OCI-LY7 (cell line): ENCODE measurements around the gene CLEC18C.
"Not testable (repeated sequence)": the region's sequence is repeated elsewhere in the genome, so short reads cannot be mapped to it uniquely, and the experiment has no call there.

ENCODE experiments used
- EZH2phosphoT487 ChIP-seq: fragments of 200-600 bp; sonication (generic); IDR thresholded peaks from 2 replicates; pipeline ENCODE4 v1.6.1; 2018; ENCODE audit warnings: low read depth, borderline replicate concordance, mild to moderate bottlenecking, mixed run types, antibody characterized with exemption, low read length, moderate library complexity, mixed read lengths
- TF ChIP-seq, protein P1 (sequence below): fragments of 200-600 bp; sonication (generic); conservative IDR thresholded peaks from 2 replicates; pipeline ENCODE4 v1.5.1; 2014; ENCODE audit warnings: mild to moderate bottlenecking, antibody characterized with exemption, low read length, moderate library complexity, mixed read lengths

DNA sequence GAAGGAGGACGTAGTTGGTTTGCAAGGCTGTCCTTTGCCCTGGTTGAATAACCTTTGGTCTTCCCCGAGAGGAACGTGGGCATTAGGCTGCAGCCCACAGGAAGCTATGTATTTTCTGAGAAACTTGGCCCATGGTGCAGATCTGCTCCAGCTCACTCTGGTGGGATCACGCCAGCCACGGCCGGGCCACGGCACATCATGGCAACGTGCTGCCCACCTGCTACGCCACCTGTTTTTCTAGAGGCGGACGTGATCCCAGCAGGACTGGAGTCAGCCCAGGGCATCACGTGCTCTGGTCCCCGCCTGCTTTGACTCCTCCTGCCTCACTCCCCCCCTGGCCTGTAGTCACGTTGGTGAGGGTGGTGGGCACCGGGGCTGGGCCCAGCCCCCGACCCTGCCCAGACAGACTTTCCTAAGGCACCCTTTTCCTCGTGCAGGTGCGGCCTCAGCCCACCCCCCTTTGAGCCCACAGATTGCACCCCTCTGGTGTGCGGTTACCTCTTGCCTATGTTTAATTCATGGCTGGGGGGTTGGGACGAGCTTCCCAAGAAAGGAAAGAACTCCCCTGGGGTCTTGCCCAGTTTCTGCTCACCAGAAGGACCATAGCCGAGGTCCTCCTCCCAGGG lies at the start of gene CLEC18C:
- TF ChIP-seq, protein P1, sequence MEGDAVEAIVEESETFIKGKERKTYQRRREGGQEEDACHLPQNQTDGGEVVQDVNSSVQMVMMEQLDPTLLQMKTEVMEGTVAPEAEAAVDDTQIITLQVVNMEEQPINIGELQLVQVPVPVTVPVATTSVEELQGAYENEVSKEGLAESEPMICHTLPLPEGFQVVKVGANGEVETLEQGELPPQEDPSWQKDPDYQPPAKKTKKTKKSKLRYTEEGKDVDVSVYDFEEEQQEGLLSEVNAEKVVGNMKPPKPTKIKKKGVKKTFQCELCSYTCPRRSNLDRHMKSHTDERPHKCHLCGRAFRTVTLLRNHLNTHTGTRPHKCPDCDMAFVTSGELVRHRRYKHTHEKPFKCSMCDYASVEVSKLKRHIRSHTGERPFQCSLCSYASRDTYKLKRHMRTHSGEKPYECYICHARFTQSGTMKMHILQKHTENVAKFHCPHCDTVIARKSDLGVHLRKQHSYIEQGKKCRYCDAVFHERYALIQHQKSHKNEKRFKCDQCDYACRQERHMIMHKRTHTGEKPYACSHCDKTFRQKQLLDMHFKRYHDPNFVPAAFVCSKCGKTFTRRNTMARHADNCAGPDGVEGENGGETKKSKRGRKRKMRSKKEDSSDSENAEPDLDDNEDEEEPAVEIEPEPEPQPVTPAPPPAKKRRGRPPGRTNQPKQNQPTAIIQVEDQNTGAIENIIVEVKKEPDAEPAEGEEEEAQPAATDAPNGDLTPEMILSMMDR = not testable (repeated sequence)
- TF ChIP-seq EZH2phosphoT487 = not testable (repeated sequence)
